NCI-H2227 treated with DMSO at 0.1 percent for 48 hours (cell line): ENCODE measurements around the gene HS6ST2.
"Not testable (repeated sequence)": the region's sequence is repeated elsewhere in the genome, so short reads cannot be mapped to it uniquely, and the experiment has no call there.

Source experiments
- DNase-seq: peaks from one replicate; lab custom pipeline; 2025; lab: John Stamatoyannopoulos, UW

Gene HS6ST2

GRCh38 chrX:132958091-132958703 is at the start of gene HS6ST2:
HS6ST2 (minus strand) TSS chrX:132958629.
- DNase-seq: no peak

- no peak for DNase-seq
Measured at GRCh38 chrX:133007458-133007857, 49.0 kb upstream of the HS6ST2 start.

GRCh38 chrX:133005616-133006015 is 47.2 kb upstream of the HS6ST2 start:
- DNase-seq: no peak

- DNase-seq: no peak
Measured at GRCh38 chrX:133005042-133005441, 46.6 kb upstream of the HS6ST2 start.

GRCh38 chrX:132999209-132999608 is 40.8 kb upstream of the HS6ST2 start:
- no peak for DNase-seq

- no peak for DNase-seq
Measured at GRCh38 chrX:132990835-132991234, 32.4 kb upstream of the HS6ST2 start.

- no peak for DNase-seq
Measured at GRCh38 chrX:132986556-132986955, 28.1 kb upstream of the HS6ST2 start.

- no peak for DNase-seq
Measured at GRCh38 chrX:132984058-132984650, 25.7 kb upstream of the HS6ST2 start.

GRCh38 chrX:132983496-132983895 is 25.1 kb upstream of the HS6ST2 start:
- no peak for DNase-seq

- DNase-seq: not testable (repeated sequence)
Measured at GRCh38 chrX:132980035-132980434, 21.6 kb upstream of the HS6ST2 start.

GRCh38 chrX:132968296-132968949 is 10.0 kb upstream of the HS6ST2 start:
- no peak for DNase-seq

- DNase-seq: no peak
Measured at GRCh38 chrX:132967049-132967448, 8.6 kb upstream of the HS6ST2 start.

- no peak for DNase-seq
Measured at GRCh38 chrX:132965461-132965860, 7.0 kb upstream of the HS6ST2 start.

GRCh38 chrX:132961511-132961910 is 3.1 kb upstream of the HS6ST2 start:
- no peak for DNase-seq

GRCh38 chrX:132957211-132958090 is 978 bp downstream of the HS6ST2 start:
- DNase-seq: no peak

GRCh38 chrX:132956421-132957210 is 1.8 kb downstream of the HS6ST2 start:
- DNase-seq: no peak

- no peak for DNase-seq
Measured at GRCh38 chrX:132955690-132956089, 2.7 kb downstream of the HS6ST2 start.

GRCh38 chrX:132954323-132954722 is 4.1 kb downstream of the HS6ST2 start:
- no peak for DNase-seq

GRCh38 chrX:132953354-132953753 is 5.1 kb downstream of the HS6ST2 start:
- DNase-seq: no peak

GRCh38 chrX:132948648-132949260 is 9.7 kb downstream of the HS6ST2 start:
- no peak for DNase-seq

- not testable (repeated sequence) for DNase-seq
Measured at GRCh38 chrX:132945055-132945599, 13.3 kb downstream of the HS6ST2 start.
